Measurements from ENCODE around the gene ST6GALNAC1.
A peak's percentile ranks its signal among the peaks of the same experiment; 100 is the strongest.

DNA sequence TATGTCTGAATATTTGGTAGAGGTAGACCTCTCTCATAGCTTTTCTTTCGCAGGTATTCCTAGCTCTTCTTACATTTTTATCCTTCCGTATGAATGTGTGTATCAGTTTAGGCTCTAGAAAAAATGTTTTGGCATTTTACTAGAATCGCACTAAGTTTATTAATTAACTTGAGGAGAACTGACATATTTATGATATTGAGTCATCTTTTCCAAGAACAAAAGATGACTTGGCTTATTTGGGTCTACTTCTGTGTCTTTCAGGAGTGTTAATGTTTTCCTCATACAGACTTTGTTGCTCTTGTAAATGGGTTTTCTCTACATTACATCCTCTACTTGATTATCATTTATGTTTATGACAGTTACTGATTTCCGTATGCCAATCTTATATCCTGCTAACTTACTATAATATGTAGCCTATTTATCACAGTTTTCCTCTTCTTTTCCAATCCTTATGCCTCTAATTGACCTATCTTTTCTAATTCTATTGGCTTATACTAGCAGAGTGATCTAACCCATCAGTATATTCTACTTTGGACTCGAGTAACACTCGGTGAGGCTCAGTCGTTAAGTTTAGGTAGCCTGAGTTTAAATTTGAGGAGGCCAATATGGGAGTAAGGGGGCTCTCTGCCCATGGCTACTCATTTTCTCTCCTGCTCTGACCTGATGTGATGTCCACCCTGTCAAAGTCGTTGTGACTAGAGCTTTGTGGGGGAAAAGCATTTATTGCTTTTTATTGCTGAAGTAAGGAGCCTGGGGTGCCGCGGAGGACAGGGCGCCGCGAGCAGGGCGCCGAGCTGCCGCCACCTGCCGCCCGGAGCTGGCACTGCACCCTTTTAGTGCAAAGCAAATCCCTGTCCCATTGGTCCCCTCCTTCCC lies 20.0 kb downstream of the ST6GALNAC1 start:
- TF ChIP-seq, protein P1, sequence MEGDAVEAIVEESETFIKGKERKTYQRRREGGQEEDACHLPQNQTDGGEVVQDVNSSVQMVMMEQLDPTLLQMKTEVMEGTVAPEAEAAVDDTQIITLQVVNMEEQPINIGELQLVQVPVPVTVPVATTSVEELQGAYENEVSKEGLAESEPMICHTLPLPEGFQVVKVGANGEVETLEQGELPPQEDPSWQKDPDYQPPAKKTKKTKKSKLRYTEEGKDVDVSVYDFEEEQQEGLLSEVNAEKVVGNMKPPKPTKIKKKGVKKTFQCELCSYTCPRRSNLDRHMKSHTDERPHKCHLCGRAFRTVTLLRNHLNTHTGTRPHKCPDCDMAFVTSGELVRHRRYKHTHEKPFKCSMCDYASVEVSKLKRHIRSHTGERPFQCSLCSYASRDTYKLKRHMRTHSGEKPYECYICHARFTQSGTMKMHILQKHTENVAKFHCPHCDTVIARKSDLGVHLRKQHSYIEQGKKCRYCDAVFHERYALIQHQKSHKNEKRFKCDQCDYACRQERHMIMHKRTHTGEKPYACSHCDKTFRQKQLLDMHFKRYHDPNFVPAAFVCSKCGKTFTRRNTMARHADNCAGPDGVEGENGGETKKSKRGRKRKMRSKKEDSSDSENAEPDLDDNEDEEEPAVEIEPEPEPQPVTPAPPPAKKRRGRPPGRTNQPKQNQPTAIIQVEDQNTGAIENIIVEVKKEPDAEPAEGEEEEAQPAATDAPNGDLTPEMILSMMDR (IDR thresholded peaks at IDR 0.05), result peak in 1 of 3 donors; percentile 67
- no peak for TF ChIP-seq POLR2A (IDR thresholded peaks at IDR 0.05)
